H9 (cell line): ENCODE measurements around the gene SF3B1. TPM values are rescaled to one million over a fixed set of nuclear protein-coding genes. Genes with fewer than 3 reads are reported as not detected.

Experiments
- DNase-seq: peaks from one replicate; pipeline ENCODE4 v3.0.0-alpha.2; 2017
- H2AFZ ChIP-seq: one replicate; pipeline ENCODE4 v1.6.1; 2013; ENCODE audit warnings: mild to moderate bottlenecking, low read length, control low read depth, moderate library complexity
- H2AK5ac ChIP-seq: 2 replicates; pipeline ENCODE4 v1.6.1; 2013; ENCODE audit warnings: low read length, control low read depth, mixed read lengths; ENCODE audit not compliant: insufficient read length
- H2BK120ac ChIP-seq: one replicate; pipeline ENCODE4 v1.6.1; 2013; ENCODE audit warnings: low read depth, mild to moderate bottlenecking, low read length, control low read depth, inconsistent platforms; ENCODE audit not compliant: poor library complexity, severe bottlenecking
- H2BK12ac ChIP-seq: 2 replicates; pipeline ENCODE4 v1.6.1; 2013; ENCODE audit warnings: low read length, control low read depth, mixed read lengths, low read depth; ENCODE audit not compliant: insufficient read length
- H2BK15ac ChIP-seq: 2 replicates; pipeline ENCODE4 v1.6.1; 2013; ENCODE audit warnings: low read depth, low read length, control low read depth
- H2BK20ac ChIP-seq: one replicate; pipeline ENCODE4 v1.6.1; 2013; ENCODE audit warnings: low read depth, mild to moderate bottlenecking, low read length, control low read depth, inconsistent platforms; ENCODE audit not compliant: poor library complexity, severe bottlenecking
- H2BK5ac ChIP-seq: 2 replicates; pipeline ENCODE4 v1.6.1; 2013; ENCODE audit warnings: low read length, control low read depth, mixed read lengths; ENCODE audit not compliant: insufficient read length
- H3K14ac ChIP-seq: 2 replicates; pipeline ENCODE4 v1.6.1; 2013; ENCODE audit warnings: low read length, control low read depth; ENCODE audit not compliant: insufficient read depth
- H3K18ac ChIP-seq: 2 replicates; pipeline ENCODE4 v1.6.1; 2013; ENCODE audit warnings: low read depth, mild to moderate bottlenecking, mixed read lengths, low read length, control low read depth; ENCODE audit not compliant: insufficient read length
- H3K23ac ChIP-seq: 2 replicates; pipeline ENCODE4 v1.6.1; 2013; ENCODE audit warnings: low read length, control low read depth, mixed read lengths, low read depth; ENCODE audit not compliant: insufficient read length
- H3K23me2 ChIP-seq: 2 replicates; pipeline ENCODE4 v1.6.1; 2013; ENCODE audit warnings: low read depth, mild to moderate bottlenecking, mixed read lengths, low read length, control low read depth; ENCODE audit not compliant: insufficient read length, poor library complexity, severe bottlenecking
- H3K27ac ChIP-seq: 2 replicates; pipeline ENCODE4 v1.5.1; 2013; ENCODE audit warnings: low read length, control low read depth, mixed read lengths, low read depth; ENCODE audit not compliant: insufficient read length
- H3K27me3 ChIP-seq: 2 replicates; pipeline ENCODE4 v1.6.1; 2013; ENCODE audit warnings: low read length, control low read depth, inconsistent platforms; ENCODE audit not compliant: insufficient read depth
- H3K4ac ChIP-seq: 2 replicates; pipeline ENCODE4 v1.6.1; 2013; ENCODE audit warnings: low read depth, mild to moderate bottlenecking, control low read depth, inconsistent platforms, low read length, moderate library complexity
- H3K4me1 ChIP-seq: 2 replicates; pipeline ENCODE4 v1.6.1; 2013; ENCODE audit warnings: low read length, control low read depth, inconsistent platforms; ENCODE audit not compliant: insufficient read depth
- H3K4me2 ChIP-seq: 2 replicates; pipeline ENCODE4 v1.6.1; 2013; ENCODE audit warnings: low read length, control low read depth, mixed read lengths; ENCODE audit not compliant: insufficient read length, insufficient read depth
- H3K56ac ChIP-seq: 2 replicates; pipeline ENCODE4 v1.6.1; 2013; ENCODE audit warnings: low read depth, mild to moderate bottlenecking, mixed read lengths, low read length, control low read depth; ENCODE audit not compliant: insufficient read length
- H3K79me1 ChIP-seq: 2 replicates; pipeline ENCODE4 v1.6.1; 2013; ENCODE audit warnings: low read depth, mild to moderate bottlenecking, moderate library complexity, low read length, control low read depth, inconsistent platforms; ENCODE audit not compliant: insufficient read depth, poor library complexity, severe bottlenecking
- H3K79me2 ChIP-seq: 2 replicates; pipeline ENCODE4 v1.6.1; 2013; ENCODE audit warnings: low read length, control low read depth, inconsistent platforms; ENCODE audit not compliant: insufficient read depth
- H3K9ac ChIP-seq: 2 replicates; pipeline ENCODE4 v1.6.1; 2013; ENCODE audit warnings: low read length, control low read depth, mixed read lengths; ENCODE audit not compliant: insufficient read length; ENCODE audit errors: extremely low read depth
- H3K9me3 ChIP-seq: one replicate; pipeline ENCODE4 v1.6.1; 2013; ENCODE audit warnings: low read depth, low read length, inconsistent platforms; ENCODE audit not compliant: control insufficient read depth
- H3T11ph ChIP-seq: one replicate; pipeline ENCODE4 v1.6.1; 2013; ENCODE audit warnings: mild to moderate bottlenecking, low read length, control low read depth, inconsistent platforms
- H4K20me1 ChIP-seq: one replicate; pipeline ENCODE4 v1.6.1; 2013; ENCODE audit not compliant: control insufficient read depth, insufficient read length, insufficient read depth
- H4K5ac ChIP-seq: 2 replicates; pipeline ENCODE4 v1.6.1; 2013; ENCODE audit warnings: low read depth, mild to moderate bottlenecking, mixed read lengths, low read length, control low read depth; ENCODE audit not compliant: insufficient read length
- H4K8ac ChIP-seq: replicated peaks from 2 replicates; pipeline ENCODE4 v1.6.1; 2013; ENCODE audit warnings: low read length, control low read depth, mixed read lengths, low read depth; ENCODE audit not compliant: insufficient read length
- H4K91ac ChIP-seq: 2 replicates; pipeline ENCODE4 v1.6.1; 2013; ENCODE audit warnings: low read depth, mild to moderate bottlenecking, moderate library complexity, mixed read lengths, low read length, control low read depth; ENCODE audit not compliant: insufficient read length
- H3K27ac Mint-ChIP-seq, 3 experiments: 2 replicates in 2 of 3; 3 replicates in 1 of 3; pipeline ENCODE4 v1.8.0; 2020 to 2021; ENCODE audit warnings: mixed read lengths in 3 of 3, mild to moderate bottlenecking in 1 of 3, moderate library complexity in 1 of 3
- H3K27me3 Mint-ChIP-seq: 2 replicates; pipeline ENCODE4 v1.8.0; 2021; ENCODE audit warnings: low read depth, mild to moderate bottlenecking, moderate library complexity, mixed read lengths
- H3K36me3 Mint-ChIP-seq, 3 experiments: 2 replicates in 2 of 3; 3 replicates in 1 of 3; pipeline ENCODE4 v1.8.0; 2020 to 2021; ENCODE audit warnings: low read depth in 3 of 3, mixed read lengths in 3 of 3; ENCODE audit not compliant: insufficient read depth in 1 of 3
- H3K4me1 Mint-ChIP-seq, 2 experiments: 2 replicates each; pipeline ENCODE4 v1.8.0; 2020; ENCODE audit warnings: mixed read lengths in 2 of 2
- H3K4me3 Mint-ChIP-seq, 2 experiments: 2 replicates in 1 of 2; 3 replicates in 1 of 2; pipeline ENCODE4 v1.8.0; 2020 to 2021; ENCODE audit warnings: mild to moderate bottlenecking in 2 of 2, mixed read lengths in 2 of 2, moderate library complexity in 1 of 2
- H3K9me3 Mint-ChIP-seq, 2 experiments: 2 replicates in 1 of 2; 3 replicates in 1 of 2; pipeline ENCODE4 v1.8.0; 2020; ENCODE audit warnings: mild to moderate bottlenecking in 2 of 2, mixed read lengths in 2 of 2, moderate library complexity in 1 of 2
- CTCF ChIP-seq: fragments of 200-600 bp; sonication (generic); conservative IDR thresholded peaks from 3 replicates; pipeline ENCODE4 v1.8.0; 2021; ENCODE audit warnings: antibody characterized with exemption, mild to moderate bottlenecking
- WGBS: extraction: QIAGEN DNeasy Blood & Tissue Kit; methylation state at CpG from one replicate; pipeline ENCODE4 v1.1.7; 2013; ENCODE audit warnings: missing lambda C conversion rate, low lambda C conversion rate, mixed read lengths; ENCODE audit not compliant: insufficient read length; ENCODE audit errors: extremely low coverage; 5-methylcytosine and 5-hydroxymethylcytosine counted together
- total RNA-seq: library from RNA; stranded (reverse); gene quantifications from 2 replicates; pipeline ENCODE4 v1.2.1, GENCODE V29; 2021

SF3B1 gene
- total RNA-seq, 1 experiment from 2014 or later, result 278 TPM

GRCh38 chr2:197455428-197455827, 20.6 kb upstream of the SF3B1 start:
- H3K56ac ChIP-seq, result no peak overlapping the region
- H3K4me1 ChIP-seq, result no peaks in the 10 kb centered on the region
- WGBS, result no CpG with 5 or more reads among the region's 1 CpG
- H3K18ac ChIP-seq, result no peak overlapping the region
- Mint-ChIP-seq H3K4me1 (peaks cover 12 to 16% of the 10 kb centered on the region in 2 experiments), H3K27me3 (no peaks in the 10 kb centered on the region), H3K9me3 (peaks cover 0 to 3% of the 10 kb centered on the region in 2 experiments; a peak in 2 of 5 replicates), H3K27ac (0 out of 7 replicates have a peak overlapping the region, but pooled peaks of 1 of the 3 experiments have one; percentile 18), H3K4me3 (peak overlapping the region; percentile 26 to 35; a peak in 3 of 5 replicates), H3K36me3 (peaks cover 2 to 7% (median 6%) of the 10 kb centered on the region in 3 experiments; a peak in 5 of 7 replicates)
- no peak overlapping the region for H3K4me2 ChIP-seq
- no peak overlapping the region for H2AFZ ChIP-seq
- no peaks in the 10 kb centered on the region for H3K27me3 ChIP-seq
- no peak overlapping the region for H2BK20ac ChIP-seq
- no peak overlapping the region for H3K14ac ChIP-seq
- no peak overlapping the region for H4K5ac ChIP-seq
- no peak overlapping the region for H3T11ph ChIP-seq
- H3K4ac ChIP-seq, result no peak overlapping the region
- H2BK120ac ChIP-seq, result no peak overlapping the region
- H4K8ac ChIP-seq, result no peak overlapping the region
- H3K79me2 ChIP-seq, result peaks cover 23% of the 10 kb centered on the region; the same call in 1 of the 2 replicates
- H3K23ac ChIP-seq, result no peak overlapping the region
- H3K79me1 ChIP-seq, result peaks cover 4% of the 10 kb centered on the region
- TF ChIP-seq CTCF, result no peak
- H4K20me1 ChIP-seq, result no peaks in the 10 kb centered on the region
- H2BK12ac ChIP-seq, result no peak overlapping the region
- no peaks in the 10 kb centered on the region for H3K9me3 ChIP-seq
- no peak overlapping the region for H2AK5ac ChIP-seq
- no peak overlapping the region for H2BK5ac ChIP-seq
- no peak overlapping the region for H3K9ac ChIP-seq
- H3K23me2 ChIP-seq, result no peaks in the 10 kb centered on the region
- no peak overlapping the region for H3K27ac ChIP-seq
- H4K91ac ChIP-seq, result no peak overlapping the region
- DNase-seq, result no peak
- no peak overlapping the region for H2BK15ac ChIP-seq
